HG02852 (cell line): ENCODE data around the gene THSD1.

ENCODE experiments used
- ATAC-seq: cut with Tn5 transposase; IDR thresholded peaks from one replicate; pipeline ENCODE4 v1.9.1; 2021; ENCODE audit warnings: mild to moderate bottlenecking, moderate library complexity; ENCODE audit not compliant: unreplicated experiment

Gene THSD1

GRCh38 chr13:52405767-52406494 is at the start of gene THSD1:
THSD1 (minus strand) TSS chr13:52406172; CDS start chr13:52402600, 3,572 bp downstream.
- ATAC-seq = peak; percentile 46

DNA sequence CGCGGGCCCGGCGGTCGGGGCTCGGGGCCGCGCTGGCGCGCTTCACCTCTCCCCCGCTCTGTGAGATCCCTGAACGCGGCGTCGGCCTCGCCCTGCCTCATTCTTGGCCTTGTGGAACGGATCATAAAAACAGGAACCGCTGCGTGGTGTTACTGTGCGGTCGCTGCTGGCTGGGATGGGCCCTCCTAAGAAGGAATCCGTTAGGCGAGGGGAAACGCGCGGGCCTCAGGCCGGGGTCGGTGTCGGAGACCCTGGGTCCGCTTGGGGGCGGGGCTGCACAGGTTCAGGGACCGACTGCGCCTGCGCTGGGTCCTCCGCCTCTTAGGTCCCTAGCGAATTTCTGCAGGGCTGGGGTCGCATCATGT is 49.7 kb upstream of the THSD1 start:
- peak; percentile 24 for ATAC-seq

DNA sequence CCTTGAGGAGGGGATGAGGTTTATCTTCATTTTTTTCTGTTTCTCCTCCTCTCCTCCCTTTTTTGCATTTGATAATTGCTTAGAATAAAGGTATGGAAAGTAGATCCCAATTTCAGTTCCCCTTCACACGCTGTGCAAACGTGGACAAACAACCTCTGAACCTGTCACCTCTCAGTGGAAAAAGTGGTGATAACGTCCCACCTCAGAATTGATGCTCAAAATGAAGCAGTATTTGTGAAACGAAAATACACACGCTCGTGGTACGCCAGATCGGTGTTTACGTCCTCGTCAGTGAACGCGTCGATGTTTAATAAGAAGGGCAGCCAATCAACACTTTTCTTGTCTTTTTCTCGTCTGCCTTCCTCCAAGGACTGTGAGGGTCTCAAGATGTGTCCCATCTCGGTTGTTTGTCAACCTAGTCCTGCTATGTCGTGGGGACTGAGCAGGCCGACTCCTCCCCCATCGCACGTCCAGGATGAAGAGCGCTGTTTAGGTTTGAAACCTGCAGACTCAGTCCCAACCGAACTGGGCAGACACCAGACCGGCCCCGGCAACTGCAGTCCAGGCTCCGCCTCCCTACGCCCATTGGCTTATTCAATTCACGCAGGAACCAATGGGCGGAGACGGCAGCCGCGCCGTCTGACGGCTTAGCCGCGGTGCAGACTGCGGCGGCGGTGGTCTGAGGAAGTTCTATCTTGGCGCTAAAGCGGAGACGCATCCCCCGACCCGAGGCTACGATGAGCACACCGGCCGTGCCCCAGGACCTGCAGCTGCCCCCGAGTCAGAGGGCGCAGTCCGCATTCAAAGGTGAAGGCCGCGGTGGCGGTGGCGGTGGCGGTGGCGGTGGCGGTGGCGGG is 49.1 kb upstream of the THSD1 start, which contains the start of gene CKAP2:
TSS of gene CKAP2 (plus strand) at position 659 of the 857 bp plus-strand sequence. CDS start at position 738, 79 bp downstream.
- peak; percentile 74 for ATAC-seq

GRCh38 chr13:52454459-52454819 is 48.5 kb upstream of the THSD1 start:
- ATAC-seq = peak; percentile 28

GRCh38 chr13:52452470-52452869 is 46.5 kb upstream of the THSD1 start:
- ATAC-seq = no peak

GRCh38 chr13:52451135-52451804 is 45.3 kb upstream of the THSD1 start:
- ATAC-seq = no peak

- ATAC-seq = no peak
Measured at GRCh38 chr13:52450793-52451116, 44.8 kb upstream of the THSD1 start.

DNA sequence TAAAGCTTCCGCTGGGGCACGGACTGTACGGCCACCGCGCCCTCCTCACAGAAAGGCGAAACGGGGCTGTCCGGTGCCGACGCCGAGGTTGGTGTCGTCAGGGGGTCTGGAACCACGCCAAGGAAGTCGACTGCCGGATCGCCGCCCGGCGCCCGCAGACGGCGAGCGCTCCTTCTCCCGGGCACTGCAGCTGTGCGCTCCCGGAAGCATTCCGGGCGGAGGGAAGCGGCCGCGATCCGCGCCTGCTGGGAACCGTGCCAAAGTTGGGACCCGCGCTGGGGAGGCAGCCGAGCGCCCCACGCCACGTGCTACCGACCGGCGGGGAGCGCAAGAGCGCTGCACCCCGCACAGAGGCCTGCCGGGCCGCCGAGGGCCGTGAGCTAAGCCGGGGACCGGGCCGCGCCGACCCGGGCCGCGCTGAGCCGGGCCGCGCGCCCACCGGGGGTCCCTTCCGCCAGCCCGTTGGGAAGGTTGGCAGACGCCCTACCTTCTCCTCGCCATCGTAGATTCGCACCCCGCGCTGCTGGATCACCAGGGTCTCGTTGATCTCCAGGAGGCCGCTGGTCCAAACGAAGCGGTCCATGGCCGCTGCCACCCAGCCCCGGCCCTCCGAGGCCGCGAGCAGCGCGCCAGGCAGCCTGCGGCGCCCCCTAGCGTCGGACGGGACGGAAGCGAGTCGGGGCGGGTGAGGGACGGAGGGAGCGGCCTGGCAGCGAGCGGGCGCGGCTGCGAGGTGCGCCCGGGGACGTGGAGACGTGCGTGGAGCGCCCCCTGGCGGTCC is 44.2 kb upstream of the THSD1 start, which contains the start of gene VPS36:
TSS of gene VPS36 (minus strand) at position 623 of the 781 bp plus-strand sequence. CDS start at position 583, 40 bp downstream.
- ATAC-seq = peak; percentile 64

GRCh38 chr13:52449331-52450011 is 43.5 kb upstream of the THSD1 start:
- ATAC-seq = no peak

- no peak for ATAC-seq
Measured at GRCh38 chr13:52447815-52448552, 42.0 kb upstream of the THSD1 start.

GRCh38 chr13:52447354-52447753 is 41.4 kb upstream of the THSD1 start:
- ATAC-seq = no peak

- no peak for ATAC-seq
Measured at GRCh38 chr13:52446265-52446664, 40.3 kb upstream of the THSD1 start.

DNA sequence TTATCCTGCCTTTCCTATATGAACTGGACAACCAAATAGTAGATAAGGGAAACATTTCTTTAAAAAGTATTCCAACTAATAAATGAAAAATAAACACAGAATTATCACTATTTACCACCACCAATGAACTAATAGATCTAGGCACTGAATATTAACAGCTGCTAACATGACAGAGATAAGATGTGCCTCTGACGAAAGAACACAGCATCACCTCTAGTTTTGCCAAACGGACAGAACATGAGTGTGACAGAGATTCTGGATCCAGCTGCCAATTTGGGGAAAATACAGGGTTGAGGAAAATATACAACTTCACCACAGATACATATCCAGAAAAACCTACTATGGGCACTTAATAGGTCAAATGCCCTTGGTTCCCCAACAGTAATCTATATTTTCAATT is 26.5 kb upstream of the THSD1 start:
- ATAC-seq = no peak

DNA sequence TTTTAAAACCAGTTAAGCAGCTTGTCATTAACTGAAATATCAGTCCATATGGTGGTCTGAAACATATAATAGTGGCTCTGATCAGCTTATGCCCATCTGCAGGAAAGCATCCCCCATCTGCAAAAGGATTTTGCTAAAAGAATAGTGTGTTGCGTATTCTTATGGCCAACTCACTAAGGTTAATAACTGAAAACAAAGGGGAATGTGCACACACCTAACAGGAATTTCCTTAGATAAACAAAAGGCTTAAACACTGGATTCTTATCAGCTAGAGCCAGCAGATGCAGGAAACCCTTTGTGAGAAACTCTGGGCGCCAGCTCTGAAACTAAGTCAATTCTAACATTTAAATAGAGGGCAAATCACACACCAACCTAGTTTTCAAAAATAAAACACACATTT is 22.3 kb upstream of the THSD1 start:
- ATAC-seq = no peak

DNA sequence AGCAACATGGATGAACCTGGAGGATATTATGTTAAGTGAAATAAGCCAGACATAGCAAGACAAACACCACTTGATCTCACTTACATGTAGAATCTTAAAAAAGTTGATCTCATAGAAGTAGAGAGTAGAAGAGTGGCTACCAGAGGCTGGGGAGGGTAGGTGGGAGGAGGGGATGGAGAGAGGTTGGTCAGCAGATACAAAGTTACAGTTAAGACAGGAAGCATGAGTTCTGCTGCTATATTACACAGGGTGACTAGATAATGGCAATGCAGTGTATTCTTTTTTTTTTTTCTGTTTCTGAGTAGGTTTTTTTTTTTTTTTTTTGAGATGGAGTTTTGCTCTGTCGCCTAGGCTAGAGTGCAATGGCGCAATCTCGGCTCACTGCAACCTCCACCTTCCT is 15.2 kb upstream of the THSD1 start:
- ATAC-seq = no peak

DNA sequence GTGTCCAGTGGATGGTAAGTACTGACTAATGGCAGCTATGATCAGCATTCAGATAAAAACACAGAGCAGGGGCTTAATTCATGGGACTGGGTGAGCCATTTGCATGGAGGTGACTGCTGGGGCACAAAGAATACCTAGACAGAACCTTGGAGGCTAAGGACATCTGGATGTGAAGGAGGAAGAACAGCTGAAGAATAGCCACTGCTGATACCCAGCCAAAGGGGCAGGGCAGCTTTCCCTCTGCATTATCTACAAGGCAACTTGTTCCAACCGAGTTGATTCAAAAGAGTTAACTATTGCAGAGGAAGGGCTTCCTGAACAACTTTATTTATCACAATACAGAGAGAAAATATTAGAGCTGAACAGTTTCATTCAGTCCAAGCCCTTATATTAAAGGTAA is 13.1 kb upstream of the THSD1 start:
- no peak for ATAC-seq

DNA sequence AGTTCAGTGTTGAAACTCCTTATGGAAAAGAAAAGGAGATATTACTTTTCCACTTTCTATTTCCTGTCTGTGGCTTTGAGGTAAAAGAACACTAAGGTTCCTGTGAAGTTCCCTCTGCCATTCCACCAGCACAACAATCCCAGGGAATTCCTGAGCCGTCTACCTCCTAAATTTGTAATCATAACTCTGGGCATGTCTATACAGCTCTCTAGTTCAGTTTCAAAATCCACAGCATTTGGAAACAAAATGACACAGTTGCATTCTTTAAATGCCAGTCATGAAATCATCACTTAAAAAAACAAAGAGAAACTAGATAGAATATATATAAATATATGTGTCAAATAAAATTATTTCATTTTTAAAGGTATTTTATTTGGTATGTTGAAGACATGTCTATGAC is 9.0 kb upstream of the THSD1 start:
- ATAC-seq = no peak

GRCh38 chr13:52414051-52414450 is 8.1 kb upstream of the THSD1 start:
- ATAC-seq = no peak

DNA sequence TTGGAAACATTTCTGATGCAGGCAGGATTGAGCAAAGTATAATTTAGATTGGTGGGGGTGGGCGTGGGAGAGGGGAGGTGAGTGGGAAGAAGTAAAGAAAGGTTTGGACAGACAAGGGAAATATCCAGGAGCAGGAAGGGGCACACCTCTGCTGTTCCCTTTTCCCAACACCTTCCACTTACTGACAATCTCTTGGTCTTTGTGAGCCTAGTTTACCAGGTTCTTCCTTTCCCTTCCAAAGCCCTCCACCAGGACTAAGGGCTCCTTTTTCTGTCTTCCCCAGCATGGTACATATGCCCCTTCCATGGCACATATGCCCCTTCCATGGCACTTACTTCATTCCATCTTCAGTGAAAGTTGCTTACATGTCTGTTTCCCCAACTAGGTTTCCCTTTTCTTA is 6.2 kb upstream of the THSD1 start:
- no peak for ATAC-seq

- peak; percentile 80 for ATAC-seq
Measured at GRCh38 chr13:52411629-52412028, 5.7 kb upstream of the THSD1 start.
